Stimulated activated naive CD4-positive, alpha-beta T cell (primary cell): ENCODE data around the gene LHFPL2.
A peak's percentile ranks its signal among the peaks of the same experiment; 100 is the strongest.
"Not testable (repeated sequence)": the region's sequence is repeated elsewhere in the genome, so short reads cannot be mapped to it uniquely, and the experiment has no call there.

ENCODE experiments used
- DNase-seq, 6 experiments: peaks; one replicate each; lab custom pipeline; 2025; lab: John Stamatoyannopoulos, UW

LHFPL2 gene

DNA sequence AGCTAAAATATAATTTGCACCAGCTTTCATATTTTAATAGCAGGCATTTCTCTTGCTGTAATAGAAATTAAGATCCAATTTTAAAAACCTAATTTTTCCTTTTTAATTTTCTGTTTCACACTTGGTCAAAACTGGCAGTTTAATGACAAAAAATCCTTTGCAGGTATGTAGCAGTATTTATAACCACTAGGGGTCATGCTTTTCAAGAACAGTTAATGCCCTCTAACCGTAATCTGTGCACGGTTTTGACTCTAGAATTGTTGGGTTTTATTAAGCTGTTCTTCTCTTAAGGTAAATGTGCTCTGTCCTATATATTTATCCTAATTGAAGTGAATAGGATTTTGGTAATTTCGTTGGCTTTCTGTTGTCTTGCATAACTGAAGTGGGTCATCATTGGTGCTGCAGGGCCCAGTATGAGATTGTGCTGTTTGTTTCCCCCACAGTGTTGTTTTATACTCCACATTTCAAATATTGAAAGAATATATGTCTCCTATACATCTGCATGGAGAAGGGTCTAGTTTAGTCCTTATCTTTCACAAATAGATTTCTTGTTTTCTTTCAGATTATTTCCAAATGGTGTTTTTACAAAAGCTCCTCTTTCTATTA lies 180.7 kb downstream of the LHFPL2 start:
- peak in 2 of 6 experiments; percentile 2 to 11 for DNase-seq

- DNase-seq: no peak
These were observed 181.4 kb downstream of the LHFPL2 start for GRCh38 chr5:78467140-78467539.

GRCh38 chr5:78458843-78459242 lies 189.7 kb downstream of the LHFPL2 start:
- no peak for DNase-seq

DNA sequence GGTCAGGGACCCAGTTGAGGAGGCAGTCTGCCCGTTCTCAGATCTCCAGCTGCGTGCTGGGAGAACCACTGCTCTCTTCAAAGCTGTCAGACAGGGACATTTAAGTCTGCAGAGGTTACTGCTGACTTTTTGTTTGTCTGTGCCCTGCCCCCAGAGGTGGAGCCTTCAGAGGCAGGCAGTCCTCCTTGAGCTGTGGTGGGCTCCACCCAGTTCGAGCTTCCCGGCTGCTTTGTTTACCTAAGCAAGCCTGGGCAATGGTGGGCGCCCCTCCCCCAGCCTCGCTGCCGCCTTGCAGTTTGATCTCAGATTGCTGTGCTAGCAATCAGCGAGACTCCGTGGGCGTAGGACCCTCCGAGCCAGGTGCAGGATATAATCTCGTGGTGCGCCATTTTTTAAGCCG lies 191.1 kb downstream of the LHFPL2 start:
- not testable (repeated sequence) for DNase-seq

GRCh38 chr5:78449103-78449502 lies 199.5 kb downstream of the LHFPL2 start:
- DNase-seq: no peak

DNA sequence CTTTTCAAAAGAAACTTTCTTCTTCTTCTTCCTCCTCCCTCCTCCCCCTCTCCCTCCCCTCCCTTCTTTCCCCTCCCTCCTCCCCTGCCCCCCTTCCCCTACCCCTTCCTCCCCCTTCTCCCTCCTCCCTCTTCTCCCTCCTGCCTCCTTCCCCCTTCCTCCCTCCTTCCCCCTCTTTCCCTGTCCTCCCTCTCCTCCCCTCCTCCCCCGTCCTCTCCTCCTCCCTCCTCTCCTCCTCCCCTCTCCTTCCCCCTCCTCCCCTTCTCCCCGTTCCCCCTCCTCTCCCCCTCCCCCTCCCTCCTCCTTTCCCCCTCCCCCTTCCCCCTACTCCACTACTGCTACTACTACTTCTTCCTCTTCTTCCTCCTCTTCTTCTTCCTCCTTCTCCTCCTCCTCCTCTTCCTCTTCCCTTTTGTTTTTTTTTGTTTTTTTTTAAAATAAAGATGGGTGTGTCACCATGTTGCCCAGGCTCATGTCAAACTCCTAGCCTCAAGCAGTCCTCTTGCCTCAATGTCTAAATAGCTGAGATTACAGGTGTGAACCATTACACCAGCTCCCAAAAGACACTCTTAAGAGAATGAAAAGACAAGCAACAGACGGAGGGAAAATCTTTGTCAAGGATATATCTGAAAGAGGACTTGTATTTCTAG lies 200.7 kb downstream of the LHFPL2 start:
- no peak for DNase-seq
